ENCODE results near the gene HS6ST2. TPM values are rescaled to one million over a fixed set of nuclear protein-coding genes. Genes with fewer than 3 reads are reported as not detected.

HS6ST2 gene
- total RNA-seq, 1 experiment from 2014 or later: 24.6 TPM

DNA sequence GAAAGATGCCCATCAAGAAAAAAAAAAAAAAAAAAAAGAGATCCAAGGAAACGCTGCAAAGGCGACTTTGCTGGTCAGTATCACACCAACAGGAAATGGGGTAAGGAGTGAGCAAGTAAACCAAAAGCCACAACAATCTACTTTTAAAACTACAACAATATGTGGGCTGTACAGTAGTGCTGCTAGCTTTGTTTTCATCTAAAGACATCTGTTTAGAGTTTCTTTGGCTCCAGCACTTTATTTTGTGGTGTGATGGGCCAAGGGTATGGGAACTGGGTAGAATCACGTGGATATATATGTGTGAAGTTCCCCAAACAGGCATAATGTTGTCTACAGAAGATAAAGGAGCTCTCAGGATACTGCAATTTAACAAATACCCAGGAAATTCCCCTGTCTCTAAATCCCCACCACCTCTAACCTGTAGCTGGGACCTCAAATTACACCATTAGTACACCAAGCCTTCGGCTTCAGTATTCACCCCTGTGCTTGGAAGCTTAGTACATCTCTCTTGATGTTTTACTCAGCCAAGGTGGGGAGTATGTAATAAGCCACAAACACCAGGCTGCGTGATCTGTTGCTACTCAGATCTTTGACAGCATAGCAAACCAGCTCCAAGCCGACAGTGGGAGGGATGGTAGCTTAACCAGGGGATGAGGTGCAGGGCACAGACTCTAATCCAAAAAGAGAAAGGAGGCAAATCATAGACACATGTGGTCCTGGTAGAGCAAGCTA is 207.9 kb downstream of the HS6ST2 start:
- no peak overlapping the region for H2AFZ ChIP-seq (ENCODE audit: low read depth, low read length, poor library complexity, severe bottlenecking)
- ATAC-seq (no peak), DNase-seq (ENCODE audit: low read depth, low spot score) (no peak)
- BruUV-seq (replicated peaks): no TSS peak
- H4K20me1 ChIP-seq (ENCODE audit: insufficient read depth): no peaks in the 10 kb centered on the region
- intact Hi-C loops (cut with micrococcal nuclease): no loop called here
- ChIA-PET RAD21 (ENCODE audit: low non-redundant PET in 1 of 2, low total read pairs in 2 of 2, uncharacterized antibody in 2 of 2, unreplicated experiment in 2 of 2) (no interaction called here), CTCF (no interaction called here), POLR2A (no interaction called here)
- no peak overlapping the region for H3K4me3 ChIP-seq (replicated peaks in 1 of 2; ENCODE audit: low read depth in 1 of 2, low read length in 2 of 2)
- H3K9me3 ChIP-seq (ENCODE audit: control insufficient read depth in 1 of 2, insufficient read depth in 1 of 2, low read depth in 1 of 2, low read length in 2 of 2): no peaks in the 10 kb centered on the region
- H3K27me3 ChIP-seq (ENCODE audit: insufficient read depth, low read length): no peaks in the 10 kb centered on the region
- no peaks in the 10 kb centered on the region for H3K36me3 ChIP-seq (ENCODE audit: control insufficient read depth in 1 of 2, insufficient read depth in 2 of 2, low read length in 2 of 2)
- no peaks in the 10 kb centered on the region for H3K79me2 ChIP-seq (ENCODE audit: insufficient read depth, low read length)
- no peak for TF ChIP-seq EGR1 (IDR thresholded peaks at IDR 0.05; ENCODE audit: low read depth)
- TF ChIP-seq, protein P1, sequence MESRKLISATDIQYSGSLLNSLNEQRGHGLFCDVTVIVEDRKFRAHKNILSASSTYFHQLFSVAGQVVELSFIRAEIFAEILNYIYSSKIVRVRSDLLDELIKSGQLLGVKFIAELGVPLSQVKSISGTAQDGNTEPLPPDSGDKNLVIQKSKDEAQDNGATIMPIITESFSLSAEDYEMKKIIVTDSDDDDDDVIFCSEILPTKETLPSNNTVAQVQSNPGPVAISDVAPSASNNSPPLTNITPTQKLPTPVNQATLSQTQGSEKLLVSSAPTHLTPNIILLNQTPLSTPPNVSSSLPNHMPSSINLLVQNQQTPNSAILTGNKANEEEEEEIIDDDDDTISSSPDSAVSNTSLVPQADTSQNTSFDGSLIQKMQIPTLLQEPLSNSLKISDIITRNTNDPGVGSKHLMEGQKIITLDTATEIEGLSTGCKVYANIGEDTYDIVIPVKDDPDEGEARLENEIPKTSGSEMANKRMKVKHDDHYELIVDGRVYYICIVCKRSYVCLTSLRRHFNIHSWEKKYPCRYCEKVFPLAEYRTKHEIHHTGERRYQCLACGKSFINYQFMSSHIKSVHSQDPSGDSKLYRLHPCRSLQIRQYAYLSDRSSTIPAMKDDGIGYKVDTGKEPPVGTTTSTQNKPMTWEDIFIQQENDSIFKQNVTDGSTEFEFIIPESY (IDR thresholded peaks at IDR 0.05; ENCODE audit: extremely low read depth, insufficient replicate concordance, low read length): no peak
- TF ChIP-seq EZH2phosphoT487 (IDR thresholded peaks at IDR 0.05; ENCODE audit: borderline replicate concordance): no peak
- TF ChIP-seq JUND (IDR thresholded peaks at IDR 0.05): no peak
- TF ChIP-seq, protein P2, sequence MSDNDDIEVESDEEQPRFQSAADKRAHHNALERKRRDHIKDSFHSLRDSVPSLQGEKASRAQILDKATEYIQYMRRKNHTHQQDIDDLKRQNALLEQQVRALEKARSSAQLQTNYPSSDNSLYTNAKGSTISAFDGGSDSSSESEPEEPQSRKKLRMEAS (IDR thresholded peaks at IDR 0.05): no peak
- no peak for TF ChIP-seq ZFX (IDR thresholded peaks at IDR 0.05)
- TF ChIP-seq, protein P3, sequence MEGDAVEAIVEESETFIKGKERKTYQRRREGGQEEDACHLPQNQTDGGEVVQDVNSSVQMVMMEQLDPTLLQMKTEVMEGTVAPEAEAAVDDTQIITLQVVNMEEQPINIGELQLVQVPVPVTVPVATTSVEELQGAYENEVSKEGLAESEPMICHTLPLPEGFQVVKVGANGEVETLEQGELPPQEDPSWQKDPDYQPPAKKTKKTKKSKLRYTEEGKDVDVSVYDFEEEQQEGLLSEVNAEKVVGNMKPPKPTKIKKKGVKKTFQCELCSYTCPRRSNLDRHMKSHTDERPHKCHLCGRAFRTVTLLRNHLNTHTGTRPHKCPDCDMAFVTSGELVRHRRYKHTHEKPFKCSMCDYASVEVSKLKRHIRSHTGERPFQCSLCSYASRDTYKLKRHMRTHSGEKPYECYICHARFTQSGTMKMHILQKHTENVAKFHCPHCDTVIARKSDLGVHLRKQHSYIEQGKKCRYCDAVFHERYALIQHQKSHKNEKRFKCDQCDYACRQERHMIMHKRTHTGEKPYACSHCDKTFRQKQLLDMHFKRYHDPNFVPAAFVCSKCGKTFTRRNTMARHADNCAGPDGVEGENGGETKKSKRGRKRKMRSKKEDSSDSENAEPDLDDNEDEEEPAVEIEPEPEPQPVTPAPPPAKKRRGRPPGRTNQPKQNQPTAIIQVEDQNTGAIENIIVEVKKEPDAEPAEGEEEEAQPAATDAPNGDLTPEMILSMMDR (IDR thresholded peaks at IDR 0.05 in 2 of 3, conservative IDR thresholded peaks at IDR 0.05 in 1 of 3; ENCODE audit: borderline replicate concordance in 1 of 3, insufficient read depth in 1 of 3, low read depth in 2 of 3, low read length in 2 of 3): no peak
- TF ChIP-seq, protein P4, sequence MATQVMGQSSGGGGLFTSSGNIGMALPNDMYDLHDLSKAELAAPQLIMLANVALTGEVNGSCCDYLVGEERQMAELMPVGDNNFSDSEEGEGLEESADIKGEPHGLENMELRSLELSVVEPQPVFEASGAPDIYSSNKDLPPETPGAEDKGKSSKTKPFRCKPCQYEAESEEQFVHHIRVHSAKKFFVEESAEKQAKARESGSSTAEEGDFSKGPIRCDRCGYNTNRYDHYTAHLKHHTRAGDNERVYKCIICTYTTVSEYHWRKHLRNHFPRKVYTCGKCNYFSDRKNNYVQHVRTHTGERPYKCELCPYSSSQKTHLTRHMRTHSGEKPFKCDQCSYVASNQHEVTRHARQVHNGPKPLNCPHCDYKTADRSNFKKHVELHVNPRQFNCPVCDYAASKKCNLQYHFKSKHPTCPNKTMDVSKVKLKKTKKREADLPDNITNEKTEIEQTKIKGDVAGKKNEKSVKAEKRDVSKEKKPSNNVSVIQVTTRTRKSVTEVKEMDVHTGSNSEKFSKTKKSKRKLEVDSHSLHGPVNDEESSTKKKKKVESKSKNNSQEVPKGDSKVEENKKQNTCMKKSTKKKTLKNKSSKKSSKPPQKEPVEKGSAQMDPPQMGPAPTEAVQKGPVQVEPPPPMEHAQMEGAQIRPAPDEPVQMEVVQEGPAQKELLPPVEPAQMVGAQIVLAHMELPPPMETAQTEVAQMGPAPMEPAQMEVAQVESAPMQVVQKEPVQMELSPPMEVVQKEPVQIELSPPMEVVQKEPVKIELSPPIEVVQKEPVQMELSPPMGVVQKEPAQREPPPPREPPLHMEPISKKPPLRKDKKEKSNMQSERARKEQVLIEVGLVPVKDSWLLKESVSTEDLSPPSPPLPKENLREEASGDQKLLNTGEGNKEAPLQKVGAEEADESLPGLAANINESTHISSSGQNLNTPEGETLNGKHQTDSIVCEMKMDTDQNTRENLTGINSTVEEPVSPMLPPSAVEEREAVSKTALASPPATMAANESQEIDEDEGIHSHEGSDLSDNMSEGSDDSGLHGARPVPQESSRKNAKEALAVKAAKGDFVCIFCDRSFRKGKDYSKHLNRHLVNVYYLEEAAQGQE (IDR thresholded peaks at IDR 0.05; ENCODE audit: low read depth): no peak
- TF ChIP-seq ELF1 (IDR thresholded peaks at IDR 0.05; ENCODE audit: borderline replicate concordance, low read depth): no peak
- no peak for TF ChIP-seq YY1 (IDR thresholded peaks at IDR 0.05; ENCODE audit: extremely low read depth, insufficient replicate concordance, low read depth, low read length)
- TF ChIP-seq POLR2A (IDR thresholded peaks at IDR 0.05; ENCODE audit: borderline replicate concordance, extremely low read depth, insufficient read depth, insufficient read length): no peak
- TF ChIP-seq SIN3A (IDR thresholded peaks at IDR 0.05; ENCODE audit: low read depth): no peak
- TF ChIP-seq, protein P5, sequence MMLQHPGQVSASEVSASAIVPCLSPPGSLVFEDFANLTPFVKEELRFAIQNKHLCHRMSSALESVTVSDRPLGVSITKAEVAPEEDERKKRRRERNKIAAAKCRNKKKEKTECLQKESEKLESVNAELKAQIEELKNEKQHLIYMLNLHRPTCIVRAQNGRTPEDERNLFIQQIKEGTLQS (IDR thresholded peaks at IDR 0.05): no peak
- TF ChIP-seq CBX3 (IDR thresholded peaks at IDR 0.05; ENCODE audit: low read depth): no peak
- no peak for TF ChIP-seq RAD21 (IDR thresholded peaks at IDR 0.05; ENCODE audit: low read depth)
- no peak for TF ChIP-seq POLR2AphosphoS5 (IDR thresholded peaks at IDR 0.05; ENCODE audit: low read depth, low read length)
- no peak for TF ChIP-seq TCF7L2 (IDR thresholded peaks at IDR 0.05; ENCODE audit: borderline replicate concordance, extremely low read depth, insufficient read depth, insufficient read length)
- TF ChIP-seq CEBPB (IDR thresholded peaks at IDR 0.05; ENCODE audit: low read depth): no peak
- H3K27ac ChIP-seq (ENCODE audit: low read depth, low read length): no peak overlapping the region
- H3K4me1 ChIP-seq (ENCODE audit: control insufficient read depth in 1 of 2, insufficient read depth in 2 of 2, low read length in 2 of 2): no peaks in the 10 kb centered on the region
- no peak overlapping the region for H3K9ac ChIP-seq (ENCODE audit: low read length)
- H3K9me2 ChIP-seq (ENCODE audit: insufficient read depth): no peaks in the 10 kb centered on the region
- H3K4me2 ChIP-seq (ENCODE audit: low read length): no peak overlapping the region

Data from HCT116 (cell line).